NOMO-1 treated with DMSO at 0.1 percent for 48 hours (cell line): ENCODE measurements around the gene HLA-A.

Experiments used
- DNase-seq: peaks from one replicate; lab custom pipeline; 2025; ENCODE audit not compliant: unreplicated experiment; lab: John Stamatoyannopoulos, UW

The HLA-A gene

GRCh38 chr6:29984992-29985391 lies 42.7 kb downstream of the HLA-A start:
- no peak for DNase-seq

GRCh38 chr6:29986179-29986781 lies 43.9 kb downstream of the HLA-A start:
- DNase-seq, result no peak

- DNase-seq, result no peak
These were observed 46.9 kb downstream of the HLA-A start for GRCh38 chr6:29989211-29989610.

GRCh38 chr6:29990931-29991330 lies 48.6 kb downstream of the HLA-A start:
- DNase-seq, result peak; percentile 51

GRCh38 chr6:29992807-29993206 lies 50.5 kb downstream of the HLA-A start:
- no peak for DNase-seq

GRCh38 chr6:29994826-29995225 lies 52.5 kb downstream of the HLA-A start:
- no peak for DNase-seq

GRCh38 chr6:29995340-29995777 lies 53.0 kb downstream of the HLA-A start:
- no peak for DNase-seq
